Fibroblast of pulmonary artery (primary cell): ENCODE results near the gene SSBP4.

ENCODE experiments used
- DNase-seq: peaks from one replicate; pipeline ENCODE4 v3.0.0-alpha.2; 2010; ENCODE audit warnings: low read depth
- H3K4me3 ChIP-seq: replicated peaks from 2 replicates; pipeline ENCODE4 v1.5.1; 2011; ENCODE audit warnings: low read depth, mild to moderate bottlenecking, control low read depth, low read length, moderate library complexity
- TF ChIP-seq, protein P1 (sequence below): IDR thresholded peaks from 2 replicates; pipeline ENCODE4 v1.5.1; 2011; ENCODE audit warnings: mild to moderate bottlenecking, control low read depth, low read length, inconsistent platforms; ENCODE audit errors: missing control alignments

SSBP4 gene

DNA sequence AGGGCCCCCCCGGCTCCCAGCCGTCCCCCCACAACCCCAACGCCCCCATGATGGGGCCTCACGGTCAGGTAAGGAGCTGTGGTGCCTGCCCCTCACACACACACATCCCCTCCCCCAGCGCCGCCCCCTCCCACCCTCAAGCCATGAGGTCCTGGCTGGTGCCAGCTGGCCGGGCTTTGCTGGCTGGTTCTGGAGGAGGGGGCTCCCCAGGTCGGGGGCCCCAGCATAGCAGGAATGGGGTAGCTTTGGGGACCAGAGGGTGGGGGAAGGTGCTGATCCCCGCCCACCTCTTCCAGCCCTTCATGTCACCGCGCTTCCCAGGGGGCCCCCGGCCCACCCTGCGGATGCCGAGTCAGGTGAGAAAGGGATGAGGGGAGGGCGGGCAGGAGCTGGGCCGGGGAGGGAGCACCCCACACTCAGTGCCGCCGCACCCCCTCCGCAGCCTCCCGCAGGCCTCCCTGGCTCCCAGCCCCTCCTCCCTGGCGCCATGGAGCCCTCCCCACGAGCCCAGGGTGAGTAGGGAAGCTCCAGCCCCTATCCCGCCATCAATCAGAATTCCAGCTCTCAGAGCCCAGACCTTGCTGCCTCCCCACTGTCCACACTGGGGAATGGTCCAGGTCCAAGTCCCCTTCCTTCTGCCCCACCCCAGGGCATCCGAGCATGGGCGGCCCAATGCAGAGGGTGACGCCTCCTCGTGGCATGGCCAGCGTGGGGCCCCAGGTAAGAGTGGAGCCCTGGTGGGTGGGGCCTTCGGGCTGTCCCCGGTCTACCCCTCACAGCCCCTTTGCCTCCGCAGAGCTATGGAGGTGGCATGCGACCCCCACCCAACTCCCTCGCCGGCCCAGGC, 12.4 kb downstream of the SSBP4 start:
- DNase-seq = no peak
- no peak overlapping the region for H3K4me3 ChIP-seq
- TF ChIP-seq, protein P1, sequence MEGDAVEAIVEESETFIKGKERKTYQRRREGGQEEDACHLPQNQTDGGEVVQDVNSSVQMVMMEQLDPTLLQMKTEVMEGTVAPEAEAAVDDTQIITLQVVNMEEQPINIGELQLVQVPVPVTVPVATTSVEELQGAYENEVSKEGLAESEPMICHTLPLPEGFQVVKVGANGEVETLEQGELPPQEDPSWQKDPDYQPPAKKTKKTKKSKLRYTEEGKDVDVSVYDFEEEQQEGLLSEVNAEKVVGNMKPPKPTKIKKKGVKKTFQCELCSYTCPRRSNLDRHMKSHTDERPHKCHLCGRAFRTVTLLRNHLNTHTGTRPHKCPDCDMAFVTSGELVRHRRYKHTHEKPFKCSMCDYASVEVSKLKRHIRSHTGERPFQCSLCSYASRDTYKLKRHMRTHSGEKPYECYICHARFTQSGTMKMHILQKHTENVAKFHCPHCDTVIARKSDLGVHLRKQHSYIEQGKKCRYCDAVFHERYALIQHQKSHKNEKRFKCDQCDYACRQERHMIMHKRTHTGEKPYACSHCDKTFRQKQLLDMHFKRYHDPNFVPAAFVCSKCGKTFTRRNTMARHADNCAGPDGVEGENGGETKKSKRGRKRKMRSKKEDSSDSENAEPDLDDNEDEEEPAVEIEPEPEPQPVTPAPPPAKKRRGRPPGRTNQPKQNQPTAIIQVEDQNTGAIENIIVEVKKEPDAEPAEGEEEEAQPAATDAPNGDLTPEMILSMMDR = no peak

DNA sequence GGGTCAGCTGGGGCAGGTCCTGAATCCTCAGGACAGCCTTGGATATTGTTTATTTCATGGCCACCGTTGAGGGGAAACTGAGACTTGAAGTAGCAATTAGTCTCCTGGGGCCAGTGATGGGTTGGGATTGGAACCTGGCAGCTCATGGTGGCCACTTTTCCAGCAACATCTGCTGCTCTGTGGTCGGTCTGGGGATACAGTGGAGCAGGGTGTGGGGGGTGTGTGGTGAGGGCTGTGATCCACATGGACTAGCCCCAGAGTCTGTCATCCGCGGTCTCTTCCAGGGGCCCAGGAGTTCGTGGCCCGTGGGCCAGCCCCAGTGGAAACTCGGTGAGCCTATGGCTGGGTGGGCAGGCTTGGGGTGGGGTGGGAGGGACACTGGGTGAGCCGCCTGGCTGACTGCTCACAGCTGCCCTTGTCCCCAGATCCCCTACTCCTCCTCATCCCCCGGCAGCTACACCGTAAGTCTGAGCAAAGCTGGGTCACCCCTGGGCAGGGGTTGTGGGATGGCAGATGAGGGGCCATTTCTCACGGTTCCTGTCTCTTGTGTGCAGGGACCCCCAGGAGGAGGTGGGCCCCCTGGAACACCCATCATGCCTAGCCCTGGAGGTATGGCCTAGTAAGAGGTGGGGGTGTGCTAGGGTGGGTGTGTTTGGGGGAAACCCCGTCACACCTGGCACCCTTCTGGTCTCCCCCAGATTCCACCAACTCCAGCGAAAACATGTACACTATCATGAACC, 13.2 kb downstream of the SSBP4 start:
- no peak for DNase-seq
- TF ChIP-seq, protein P1 = no peak
- no peak overlapping the region for H3K4me3 ChIP-seq

DNA sequence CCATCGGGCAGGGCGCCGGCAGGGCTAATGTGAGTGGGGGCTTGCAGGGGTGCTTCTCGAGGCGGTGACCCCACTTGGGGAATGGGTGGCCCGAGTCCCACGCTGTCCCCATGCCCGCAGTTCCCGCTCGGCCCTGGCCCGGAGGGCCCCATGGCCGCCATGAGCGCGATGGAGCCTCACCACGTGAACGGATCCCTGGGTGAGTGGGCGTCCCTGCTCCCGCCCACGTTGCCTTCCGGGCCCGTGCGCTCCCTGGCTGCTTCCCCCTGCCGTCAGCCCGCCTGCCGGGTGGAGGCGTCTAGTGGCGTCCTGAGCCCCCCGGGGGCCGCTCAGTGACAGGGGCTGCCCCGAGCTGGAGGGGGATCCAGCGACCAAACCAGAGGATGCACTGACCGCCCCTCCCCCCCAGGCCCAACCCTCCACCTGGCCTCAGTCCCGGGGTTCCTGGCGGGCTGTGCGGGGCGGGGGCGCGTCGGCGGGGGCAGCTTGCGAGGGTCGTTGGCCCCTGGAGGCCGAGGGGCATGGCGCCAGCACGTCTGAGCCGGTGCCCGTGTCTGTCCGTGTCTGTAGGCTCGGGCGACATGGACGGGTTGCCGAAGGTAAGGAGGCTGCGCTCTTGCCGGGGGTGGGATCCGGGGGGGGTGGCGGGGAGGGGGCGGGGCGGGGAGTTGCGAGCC, 14.0 kb downstream of the SSBP4 start:
- TF ChIP-seq, protein P1 = no peak
- no peak for DNase-seq
- no peak overlapping the region for H3K4me3 ChIP-seq

DNA sequence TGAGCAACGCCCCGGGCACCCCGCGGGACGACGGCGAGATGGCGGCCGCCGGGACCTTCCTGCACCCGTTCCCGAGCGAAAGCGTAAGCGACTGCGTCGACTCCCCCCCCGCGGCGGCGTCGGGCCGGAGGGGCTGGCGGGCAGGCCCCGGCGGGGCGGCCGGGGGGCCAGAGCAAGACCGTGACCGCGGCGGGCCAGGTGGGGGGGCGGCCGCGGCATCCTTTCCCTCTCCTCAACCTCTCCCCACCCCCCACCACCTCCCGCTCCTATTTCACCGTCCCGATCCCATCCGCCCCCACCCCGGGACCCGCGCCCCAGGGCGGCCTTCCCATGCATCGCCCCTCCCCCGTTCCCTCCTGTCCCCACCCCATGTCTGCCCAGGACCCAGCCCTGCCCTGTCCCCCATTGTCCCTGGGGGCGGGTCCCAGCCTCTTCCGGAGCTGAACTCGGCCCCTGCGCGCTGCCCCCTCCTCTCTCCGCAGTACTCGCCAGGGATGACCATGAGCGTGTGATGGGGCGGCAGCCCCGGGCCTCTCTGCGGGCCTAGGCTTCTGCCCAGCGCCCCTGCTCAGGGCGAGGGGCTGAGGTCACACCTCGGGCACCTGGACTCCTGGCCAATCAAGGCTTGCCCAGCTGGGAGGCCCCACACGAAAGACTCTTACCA, 14.7 kb downstream of the SSBP4 start:
- DNase-seq = no peak
- TF ChIP-seq, protein P1 = no peak
- no peak overlapping the region for H3K4me3 ChIP-seq

DNA sequence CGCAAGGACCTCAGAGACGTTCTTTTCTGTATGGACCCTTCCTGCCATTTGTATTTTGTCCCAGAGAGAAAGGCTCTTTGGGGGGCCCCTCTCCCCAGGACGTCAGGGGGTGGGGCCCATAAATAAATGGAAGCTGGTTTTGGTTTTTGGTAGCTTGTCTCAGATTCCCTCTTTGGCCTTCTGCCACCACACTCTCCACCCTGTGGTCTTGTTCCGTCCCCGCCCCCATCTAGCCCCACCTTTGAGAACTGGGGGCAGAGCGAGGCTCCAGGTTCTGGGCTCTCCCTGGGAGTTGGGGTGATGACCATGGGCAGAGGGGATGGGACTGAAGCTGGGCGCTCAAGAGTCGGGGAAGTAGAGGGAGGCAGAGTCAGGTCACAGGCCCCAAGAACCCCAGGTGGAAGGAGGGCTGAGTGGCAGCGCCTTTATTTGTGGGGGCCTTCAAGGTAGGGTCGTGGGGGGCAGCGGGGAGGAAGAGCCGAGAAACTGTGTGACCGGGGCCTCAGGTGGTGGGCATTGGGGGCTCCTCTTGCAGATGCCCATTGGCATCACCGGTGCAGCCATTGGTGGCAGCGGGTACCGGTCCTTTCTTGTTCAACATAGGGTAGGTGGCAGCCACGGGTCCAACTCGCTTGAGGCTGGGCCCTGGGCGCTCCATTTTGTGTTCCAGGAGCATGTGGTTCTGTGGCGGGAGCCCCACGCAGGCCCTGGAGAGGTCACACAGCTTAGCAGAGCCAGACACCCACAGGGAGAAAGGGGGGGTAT, 15.4 kb downstream of the SSBP4 start:
- TF ChIP-seq, protein P1 = no peak

More for the DNA sequence above, 15.4 kb downstream of the SSBP4 start:
- no peak overlapping the region for H3K4me3 ChIP-seq
- DNase-seq = no peak
